Ascending aorta (tissue), 2 donors: ENCODE data around the gene SEMA6C. TPM values are rescaled to one million over a fixed set of nuclear protein-coding genes. Genes with fewer than 3 reads are reported as not detected.

Experiments used
- DNase-seq, 2 donors: peaks; one replicate each; pipeline ENCODE4 v3.0.0-alpha.2; 2019; ENCODE audit warnings: low spot score in 2 of 2
- H3K27ac ChIP-seq, 2 donors: fragments of 200-600 bp; sonication (generic); one replicate each; pipeline ENCODE4 v1.5.1; 2016 to 2017; ENCODE audit warnings: mild to moderate bottlenecking in 1 of 2
- H3K27me3 ChIP-seq: fragments of 200-600 bp; sonication (generic); one replicate; pipeline ENCODE4 v1.5.1; 2017
- H3K36me3 ChIP-seq, 2 donors: fragments of 200-600 bp; sonication (generic); one replicate each; pipeline ENCODE4 v1.5.1; 2016
- H3K4me1 ChIP-seq, 2 donors: fragments of 200-600 bp; sonication (generic); one replicate each; pipeline ENCODE4 v1.5.1; 2016 to 2017; ENCODE audit warnings: mild to moderate bottlenecking in 1 of 2
- H3K4me3 ChIP-seq, 2 donors: fragments of 200-600 bp; sonication (generic); one replicate each; pipeline ENCODE4 v1.5.1; 2016 to 2017; ENCODE audit warnings: mild to moderate bottlenecking in 1 of 2
- H3K9me3 ChIP-seq, 2 donors: fragments of 200-600 bp; sonication (generic); one replicate each; pipeline ENCODE4 v1.5.1; 2016
- CTCF ChIP-seq, 3 experiments: fragments of 200-600 bp in 2 of 3; fragments of 450-650 bp in 1 of 3; sonication (generic) in 2 of 3; IDR thresholded peaks; one replicate each; pipeline ENCODE4 v1.5.1; 2016 to 2019; ENCODE audit warnings: antibody characterized with exemption in 3 of 3, mild to moderate bottlenecking in 1 of 3, moderate library complexity in 1 of 3
- intact Hi-C: fragments of 100-400 bp; cut with DNase I; formaldehyde crosslinking; loops from one replicate; pipeline ENCODE4 v1.15.1; 2023
- total RNA-seq: library from RNA; depleted of rRNA; stranded (reverse); fragments of >200 nt; gene quantifications from one replicate; pipeline ENCODE4 v1.1.0, GENCODE V29; 2016

SEMA6C gene
- total RNA-seq, 1 donor from 2014 or later, result 31.8 TPM

- Histone ChIP-seq H3K4me1 (peaks cover 0 to 8% of the 10 kb centered on the region in 2 donors), H3K4me3 (peak overlapping the region in 1 of 2 donors; percentile 52), H3K27me3 (no peaks in the 10 kb centered on the region), H3K9me3 (no peaks in the 10 kb centered on the region), H3K36me3 (peaks cover 32 to 44% of the 10 kb centered on the region in 2 donors), H3K27ac (no peak overlapping the region)
- DNase-seq, result no peak
- no peak for TF ChIP-seq CTCF (IDR thresholded peaks at IDR 0.05)
- intact Hi-C loops, result no loop called here
Observed at GRCh38 chr1:151157067-151157531, 10.7 kb upstream of the SEMA6C start.

- intact Hi-C loops, result loop anchor here (1.0 kb wide), 2 partner anchors 56 to 132 kb away; no protein-coding TSS in a partner anchor
- H3K4me3 ChIP-seq, result peak within 1 kb of the TSS in 1 of 2 donors; percentile 52
Observed at GRCh38 chr1:151156515-151156819, 10.0 kb upstream of the SEMA6C start, which contains the start of gene TNFAIP8L2. Gene TNFAIP8L2 (plus strand): TSS chr1:151156649. CDS start chr1:151158698, 2,049 bp downstream.

GRCh38 chr1:151147665-151148064, 1.2 kb upstream of the SEMA6C start:
- intact Hi-C loops, result loop anchor here (2.0 kb wide), 1 partner anchor 17 kb away; the partner anchor contains the start of gene LYSMD1
- peak in 1 of 2 donors; percentile 40 for DNase-seq
- Histone ChIP-seq H3K4me1 (peaks cover 0 to 16% of the 10 kb centered on the region in 2 donors), H3K27me3 (no peaks in the 10 kb centered on the region), H3K27ac (peak overlapping the region; percentile 71 to 82), H3K36me3 (no peaks in the 10 kb centered on the region), H3K4me3 (peak overlapping the region in 1 of 2 donors; percentile 93), H3K9me3 (no peaks in the 10 kb centered on the region)
- no peak for TF ChIP-seq CTCF (IDR thresholded peaks at IDR 0.05)

More at GRCh38 chr1:151156515-151156819, 10.0 kb upstream of the SEMA6C start, which contains the start of gene TNFAIP8L2:
- H3K27ac ChIP-seq, result no peak within 1 kb of the TSS
- no peak for TF ChIP-seq CTCF (IDR thresholded peaks at IDR 0.05)
- peaks cover 0 to 8% of the 10 kb centered on the region in 2 donors for H3K4me1 ChIP-seq
- H3K9me3 ChIP-seq, result no peaks in the 10 kb centered on the region
- peaks cover 30 to 39% of the 10 kb centered on the region in 2 donors for H3K36me3 ChIP-seq
- no peaks in the 10 kb centered on the region for H3K27me3 ChIP-seq
- DNase-seq, result no peak

GRCh38 chr1:151147132-151147503, 687 bp upstream of the SEMA6C start:
- Histone ChIP-seq H3K36me3 (no peaks in the 10 kb centered on the region), H3K4me1 (peaks cover 0 to 16% of the 10 kb centered on the region in 2 donors), H3K9me3 (no peaks in the 10 kb centered on the region), H3K27ac (peak overlapping the region; percentile 71 to 82), H3K27me3 (no peaks in the 10 kb centered on the region), H3K4me3 (peak overlapping the region; percentile 81 to 93)
- DNase-seq, result peak in 1 of 2 donors; percentile 58
- TF ChIP-seq CTCF (IDR thresholded peaks at IDR 0.05), result no peak
- intact Hi-C loops, result loop anchor here (2.0 kb wide), 1 partner anchor 18 kb away; the partner anchor contains the start of gene LYSMD1

- Histone ChIP-seq H3K27me3 (no peaks in the 10 kb centered on the region), H3K4me1 (peaks cover 0 to 16% of the 10 kb centered on the region in 2 donors), H3K27ac (peak overlapping the region; percentile 72 to 82), H3K36me3 (no peaks in the 10 kb centered on the region), H3K9me3 (no peaks in the 10 kb centered on the region), H3K4me3 (peak overlapping the region; percentile 81 to 93)
- DNase-seq, result no peak
- intact Hi-C loops, result loop anchor here (2.0 kb wide), 1 partner anchor 19 kb away; the partner anchor contains the start of gene LYSMD1
- TF ChIP-seq CTCF (IDR thresholded peaks at IDR 0.05), result no peak
Observed at GRCh38 chr1:151146072-151146411, 389 bp downstream of the SEMA6C start.
